Neuron (in vitro differentiated cells): ENCODE data around the gene HEXA.

Experiments
- H2AFZ ChIP-seq: one replicate; pipeline ENCODE4 v1.6.1; 2013; ENCODE audit warnings: low read depth, mild to moderate bottlenecking, inconsistent platforms, low read length, moderate library complexity
- H3K27me3 ChIP-seq: one replicate; pipeline ENCODE4 v1.6.1; 2013; ENCODE audit warnings: low read length; ENCODE audit not compliant: insufficient read depth
- H3K36me3 ChIP-seq: one replicate; pipeline ENCODE4 v1.6.1; 2013; ENCODE audit warnings: low read length; ENCODE audit not compliant: insufficient read depth
- H3K4me1 ChIP-seq: one replicate; pipeline ENCODE4 v1.6.1; 2013; ENCODE audit warnings: low read length; ENCODE audit not compliant: insufficient read depth
- H3K4me3 ChIP-seq: 2 replicates; pipeline ENCODE4 v1.5.1; 2013; ENCODE audit warnings: mild to moderate bottlenecking, low read length, moderate library complexity
- H3K9me3 ChIP-seq: one replicate; pipeline ENCODE4 v1.6.1; 2013; ENCODE audit warnings: low read length

Gene HEXA

GRCh38 chr15:72338148-72338547 is 37.7 kb downstream of the HEXA start:
- Histone ChIP-seq H3K4me1 (no peaks in the 10 kb centered on the region), H3K4me3 (no peak overlapping the region), H3K27me3 (no peaks in the 10 kb centered on the region), H3K9me3 (no peaks in the 10 kb centered on the region), H3K36me3 (peaks cover 8% of the 10 kb centered on the region), H2AFZ (no peak overlapping the region)

GRCh38 chr15:72334842-72335241 is 41.0 kb downstream of the HEXA start:
- Histone ChIP-seq H3K36me3 (peaks cover 3% of the 10 kb centered on the region), H3K27me3 (no peaks in the 10 kb centered on the region), H3K4me1 (no peaks in the 10 kb centered on the region), H3K4me3 (no peak overlapping the region), H3K9me3 (no peaks in the 10 kb centered on the region), H2AFZ (no peak overlapping the region)

- peaks cover 3% of the 10 kb centered on the region for H3K4me1 ChIP-seq
- H3K4me3 ChIP-seq = no peak overlapping the region
- H3K9me3 ChIP-seq = no peaks in the 10 kb centered on the region
- H3K27me3 ChIP-seq = no peaks in the 10 kb centered on the region
- no peak overlapping the region for H2AFZ ChIP-seq
- no peaks in the 10 kb centered on the region for H3K36me3 ChIP-seq
Observed at GRCh38 chr15:72331021-72331420, 44.8 kb downstream of the HEXA start.

- Histone ChIP-seq H3K36me3 (no peaks in the 10 kb centered on the region), H2AFZ (no peak overlapping the region), H3K4me3 (no peak overlapping the region), H3K9me3 (peaks cover 2% of the 10 kb centered on the region), H3K27me3 (no peaks in the 10 kb centered on the region), H3K4me1 (peaks cover 10% of the 10 kb centered on the region)
Observed at GRCh38 chr15:72323752-72324151, 52.1 kb downstream of the HEXA start.

- H3K36me3 ChIP-seq = no peaks in the 10 kb centered on the region
- H3K4me3 ChIP-seq = peak within 1 kb of the TSS; percentile 53
- no peaks in the 10 kb centered on the region for H3K27me3 ChIP-seq
- H3K9me3 ChIP-seq = peaks cover 2% of the 10 kb centered on the region
- no peak within 1 kb of the TSS for H2AFZ ChIP-seq
- H3K4me1 ChIP-seq = peaks cover 7% of the 10 kb centered on the region
Observed at GRCh38 chr15:72319985-72320671, 55.7 kb downstream of the HEXA start, which contains the start of gene CELF6. TSS of gene CELF6 (minus strand) at chr15:72320157. CDS start at chr15:72319874, 283 bp downstream.

GRCh38 chr15:72319360-72319984 is 56.3 kb downstream of the HEXA start:
- H3K36me3 ChIP-seq = no peaks in the 10 kb centered on the region
- H3K4me3 ChIP-seq = peak overlapping the region; percentile 43
- H3K27me3 ChIP-seq = no peaks in the 10 kb centered on the region
- no peak overlapping the region for H2AFZ ChIP-seq
- peaks cover 7% of the 10 kb centered on the region for H3K4me1 ChIP-seq
- H3K9me3 ChIP-seq = peaks cover 2% of the 10 kb centered on the region

GRCh38 chr15:72318408-72318942 is 57.3 kb downstream of the HEXA start:
- H3K36me3 ChIP-seq = no peaks in the 10 kb centered on the region
- no peaks in the 10 kb centered on the region for H3K27me3 ChIP-seq
- no peak overlapping the region for H2AFZ ChIP-seq
- peaks cover 7% of the 10 kb centered on the region for H3K4me1 ChIP-seq
- H3K4me3 ChIP-seq = no peak overlapping the region
- peaks cover 2% of the 10 kb centered on the region for H3K9me3 ChIP-seq

GRCh38 chr15:72315706-72316370 is 60.0 kb downstream of the HEXA start:
- H3K9me3 ChIP-seq = no peaks in the 10 kb centered on the region
- H3K27me3 ChIP-seq = no peaks in the 10 kb centered on the region
- H3K4me1 ChIP-seq = peaks cover 6% of the 10 kb centered on the region
- H3K36me3 ChIP-seq = no peaks in the 10 kb centered on the region
- no peak overlapping the region for H3K4me3 ChIP-seq
- no peak overlapping the region for H2AFZ ChIP-seq

GRCh38 chr15:72313881-72314280 is 61.9 kb downstream of the HEXA start:
- H3K27me3 ChIP-seq = no peaks in the 10 kb centered on the region
- H2AFZ ChIP-seq = no peak overlapping the region
- no peaks in the 10 kb centered on the region for H3K4me1 ChIP-seq

GRCh38 chr15:72313448-72313840 is 62.4 kb downstream of the HEXA start:
- no peak overlapping the region for H2AFZ ChIP-seq
- H3K4me3 ChIP-seq = no peak overlapping the region
- no peaks in the 10 kb centered on the region for H3K36me3 ChIP-seq
- no peaks in the 10 kb centered on the region for H3K27me3 ChIP-seq
- H3K9me3 ChIP-seq = no peaks in the 10 kb centered on the region
- H3K4me1 ChIP-seq = no peaks in the 10 kb centered on the region

More at GRCh38 chr15:72313881-72314280, 61.9 kb downstream of the HEXA start:
- Histone ChIP-seq H3K4me3 (no peak overlapping the region), H3K9me3 (no peaks in the 10 kb centered on the region), H3K36me3 (no peaks in the 10 kb centered on the region)

- H3K9me3 ChIP-seq = no peaks in the 10 kb centered on the region
- H3K27me3 ChIP-seq = no peaks in the 10 kb centered on the region
- no peak overlapping the region for H2AFZ ChIP-seq
- H3K4me3 ChIP-seq = no peak overlapping the region
- H3K36me3 ChIP-seq = no peaks in the 10 kb centered on the region
- H3K4me1 ChIP-seq = no peaks in the 10 kb centered on the region
Observed at GRCh38 chr15:72312605-72313447, 63.0 kb downstream of the HEXA start.

GRCh38 chr15:72307026-72307425 is 68.8 kb downstream of the HEXA start:
- H3K36me3 ChIP-seq = no peaks in the 10 kb centered on the region
- H3K4me1 ChIP-seq = peaks cover 21% of the 10 kb centered on the region
- no peaks in the 10 kb centered on the region for H3K27me3 ChIP-seq
- H3K9me3 ChIP-seq = no peaks in the 10 kb centered on the region
- H3K4me3 ChIP-seq = no peak overlapping the region
- no peak overlapping the region for H2AFZ ChIP-seq
